CD4-positive, alpha-beta T cell treated with Interleukin-15 for 1 hour (primary cell): ENCODE measurements around the gene TNFAIP3.
"Not testable (repeated sequence)": the region's sequence is repeated elsewhere in the genome, so short reads cannot be mapped to it uniquely, and the experiment has no call there.

ENCODE experiments used
- DNase-seq: peaks from one replicate; pipeline ENCODE4 v3.0.0-alpha.2; 2020

Gene TNFAIP3

DNA sequence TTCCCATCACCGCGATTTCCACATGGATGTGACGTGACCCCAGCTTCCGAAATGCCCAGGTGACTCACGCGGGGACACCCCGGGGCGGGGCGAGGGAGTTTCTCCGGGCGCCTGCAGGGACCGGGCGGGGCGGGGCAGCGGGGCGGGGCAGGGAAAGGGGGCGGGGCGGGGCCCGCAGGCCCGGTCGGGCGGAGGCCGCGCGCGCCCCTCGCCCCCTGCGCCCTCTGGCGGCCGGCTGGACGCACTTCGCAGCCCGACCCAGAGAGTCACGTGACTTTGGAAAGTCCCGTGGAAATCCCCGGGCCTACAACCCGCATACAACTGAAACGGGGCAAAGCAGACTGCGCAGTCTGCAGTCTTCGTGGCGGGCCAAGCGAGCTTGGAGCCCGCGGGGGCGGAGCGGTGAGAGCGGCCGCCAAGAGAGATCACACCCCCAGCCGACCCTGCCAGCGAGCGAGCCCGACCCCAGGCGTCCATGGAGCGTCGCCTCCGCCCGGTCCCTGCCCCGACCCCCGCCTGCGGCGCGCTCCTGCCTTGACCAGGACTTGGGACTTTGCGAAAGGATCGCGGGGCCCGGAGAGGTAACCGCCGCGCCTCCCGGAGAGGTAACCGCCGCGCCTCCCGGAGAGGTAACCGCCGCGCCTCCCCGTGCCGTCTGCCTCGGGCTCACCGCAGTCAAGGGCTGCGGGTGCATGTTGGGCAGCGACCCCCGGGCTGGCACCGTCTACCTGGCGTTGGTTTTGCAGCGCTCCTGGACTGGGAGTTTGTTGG is at the start of gene TNFAIP3:
Gene TNFAIP3 (plus strand): TSS at position 346 of the 771 bp plus-strand sequence. CDS start 3,969 bp downstream, outside the sequence.
- DNase-seq, result peak; percentile 97

DNA sequence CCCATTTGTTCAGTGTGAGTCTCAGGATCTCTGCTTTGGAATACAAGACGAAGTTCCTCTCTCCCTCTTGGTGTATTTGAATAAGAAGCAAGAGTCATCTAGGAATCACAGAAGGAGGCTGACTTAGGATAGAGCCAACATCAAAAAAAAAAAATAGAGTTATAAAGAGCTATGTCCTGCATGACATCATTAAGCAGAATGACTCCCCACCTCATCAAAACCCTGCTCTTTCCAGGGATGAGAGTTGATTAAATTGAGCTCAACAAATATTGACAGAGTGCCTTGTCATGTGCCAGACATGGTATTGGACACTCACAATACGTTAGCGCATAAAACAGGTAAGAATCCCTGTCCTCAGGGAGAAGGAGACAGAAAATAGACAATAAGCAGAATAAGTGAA is 48.6 kb upstream of the TNFAIP3 start:
- no peak for DNase-seq

DNA sequence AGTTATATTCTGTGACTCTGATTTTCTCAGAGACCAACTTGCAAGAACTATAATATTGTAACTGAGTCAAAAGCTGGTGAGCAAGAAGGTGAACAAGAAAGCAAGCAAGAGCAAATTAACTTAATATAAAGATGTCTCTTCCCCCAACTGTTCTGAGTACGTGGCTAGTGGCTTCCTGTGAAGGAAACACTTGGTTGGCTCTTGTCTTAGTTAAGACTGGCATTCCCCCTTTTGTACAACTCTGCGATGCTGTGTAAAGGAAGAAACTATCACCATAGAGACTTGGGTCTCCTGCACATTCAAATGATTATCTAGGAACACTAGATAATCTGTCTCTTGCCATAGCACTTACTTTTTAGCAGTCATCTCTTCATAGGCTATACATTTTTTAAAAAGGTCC is 47.3 kb upstream of the TNFAIP3 start:
- peak; percentile 68 for DNase-seq

DNA sequence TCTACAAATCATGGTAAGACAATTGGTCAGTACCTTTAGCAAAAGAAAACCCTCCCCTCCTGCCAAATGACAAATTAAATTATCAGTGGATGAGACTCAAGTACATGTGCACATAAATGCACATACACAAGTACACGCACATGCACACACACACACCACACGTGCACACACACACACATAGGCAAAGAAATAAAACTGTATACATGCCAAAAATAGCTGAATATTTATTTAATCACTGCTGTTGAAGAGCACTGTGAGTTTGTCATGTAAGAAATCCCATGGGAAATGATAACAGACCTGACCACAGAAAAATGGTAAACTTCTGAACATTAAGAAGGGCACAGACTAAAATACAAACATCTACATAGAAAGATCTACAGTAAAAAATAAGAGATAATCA is 46.6 kb upstream of the TNFAIP3 start:
- DNase-seq, result no peak

DNA sequence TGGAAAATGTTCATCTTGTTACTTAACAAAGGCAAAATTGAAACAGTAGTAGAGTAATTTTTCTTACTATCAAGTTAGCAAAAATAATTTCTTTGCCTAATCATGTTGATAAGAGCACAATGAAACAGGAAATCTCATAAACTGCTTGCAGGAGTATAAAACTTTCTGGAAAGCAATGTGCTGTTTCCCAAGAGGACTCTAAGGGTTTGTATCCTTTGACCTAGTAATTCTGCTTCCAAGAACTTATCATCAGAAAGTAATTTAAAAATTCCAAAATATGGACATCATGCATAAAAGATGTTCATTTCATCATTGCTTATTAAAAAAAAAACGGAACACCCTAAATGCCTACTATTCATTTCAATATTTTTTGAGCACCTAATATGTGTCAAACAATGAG is 46.1 kb upstream of the TNFAIP3 start:
- no peak for DNase-seq

DNA sequence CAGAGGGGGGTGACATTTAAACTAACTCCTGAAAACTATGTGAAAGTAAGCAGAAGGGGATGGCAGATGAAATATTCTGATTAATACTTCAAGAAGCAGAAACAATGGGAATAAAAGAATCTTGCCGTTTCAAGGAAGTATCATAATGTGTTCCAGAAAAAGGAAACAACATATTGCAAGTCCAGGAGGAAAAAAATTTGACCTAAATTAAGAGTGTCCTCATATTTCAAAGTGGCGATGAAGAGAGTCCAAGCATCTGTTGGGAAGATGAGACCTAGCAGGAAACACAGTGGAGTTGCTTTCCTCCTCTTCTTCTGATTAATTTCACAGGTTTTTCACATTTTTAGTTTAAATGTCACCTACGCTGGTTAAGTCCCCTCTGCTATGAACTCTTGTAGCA is 45.6 kb upstream of the TNFAIP3 start:
- no peak for DNase-seq

DNA sequence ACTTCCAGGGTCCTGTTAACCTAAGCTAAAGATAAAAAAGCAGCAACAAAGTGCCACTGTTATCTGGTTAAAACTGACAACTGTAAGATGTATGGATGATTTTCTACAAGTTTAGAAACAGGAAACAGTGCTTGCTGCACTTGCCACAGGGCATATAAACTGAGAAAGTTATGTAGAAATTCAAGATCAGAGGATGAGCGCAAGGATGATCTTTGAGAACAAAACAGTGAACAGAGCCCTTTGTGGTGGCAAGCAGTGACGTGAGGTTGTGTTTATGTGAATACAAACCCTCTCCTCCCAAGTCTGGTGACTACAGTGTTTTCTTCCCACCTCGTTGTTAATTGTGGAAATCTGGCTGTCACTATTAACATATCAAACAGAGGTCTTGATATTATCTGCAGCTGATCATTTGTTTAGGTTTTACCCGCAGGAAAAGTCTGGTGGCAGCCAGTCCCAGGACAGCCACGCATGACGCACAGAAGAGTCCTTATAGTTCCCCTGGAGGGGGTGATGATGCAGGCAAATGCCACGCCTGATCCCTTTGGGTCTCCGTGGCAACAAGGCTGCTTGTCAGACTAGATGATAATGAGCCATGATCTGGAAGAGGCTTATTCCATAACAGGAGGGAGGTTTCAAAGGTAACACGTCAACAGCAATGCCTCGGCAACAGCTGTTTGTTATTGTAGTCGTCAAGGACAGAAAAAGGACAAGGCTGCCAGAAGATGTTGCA is 43.1 kb upstream of the TNFAIP3 start:
- DNase-seq, result peak; percentile 97

DNA sequence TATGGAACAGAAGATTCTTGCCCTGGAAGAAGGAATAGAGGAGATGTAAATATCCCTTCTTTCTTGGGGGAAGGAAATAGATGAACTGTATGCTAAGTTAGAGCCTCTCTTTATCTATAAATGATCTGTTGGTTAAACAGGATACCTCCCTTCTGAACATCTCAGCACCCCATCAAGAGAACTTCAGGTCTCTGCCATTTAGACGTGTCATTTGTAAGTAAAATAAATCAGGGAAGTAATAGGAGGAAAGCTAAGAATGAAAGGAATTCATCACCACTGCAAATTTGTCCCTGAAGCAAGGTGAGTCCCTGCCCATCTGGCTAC is 42.5 kb upstream of the TNFAIP3 start:
- DNase-seq, result no peak

DNA sequence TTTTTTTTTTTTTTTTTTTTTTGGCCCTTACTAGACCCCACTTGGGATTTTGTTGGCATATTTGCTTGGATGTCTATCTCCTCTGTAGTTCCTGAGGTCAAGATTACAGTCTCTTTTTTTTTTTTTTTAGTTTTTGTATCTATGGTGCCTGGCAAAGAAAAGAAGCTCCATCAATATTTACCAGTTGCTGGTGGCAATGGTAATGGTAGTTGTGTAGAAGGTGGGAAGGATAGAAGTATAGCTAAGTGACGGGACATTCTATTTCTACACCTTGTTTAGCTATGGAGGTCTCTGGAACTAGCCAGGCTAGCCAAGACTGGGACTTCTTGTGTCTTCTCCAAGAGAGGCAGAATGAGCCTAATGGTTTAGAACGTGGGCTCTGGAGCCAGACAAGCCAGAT is 42.2 kb upstream of the TNFAIP3 start:
- DNase-seq, result no peak

DNA sequence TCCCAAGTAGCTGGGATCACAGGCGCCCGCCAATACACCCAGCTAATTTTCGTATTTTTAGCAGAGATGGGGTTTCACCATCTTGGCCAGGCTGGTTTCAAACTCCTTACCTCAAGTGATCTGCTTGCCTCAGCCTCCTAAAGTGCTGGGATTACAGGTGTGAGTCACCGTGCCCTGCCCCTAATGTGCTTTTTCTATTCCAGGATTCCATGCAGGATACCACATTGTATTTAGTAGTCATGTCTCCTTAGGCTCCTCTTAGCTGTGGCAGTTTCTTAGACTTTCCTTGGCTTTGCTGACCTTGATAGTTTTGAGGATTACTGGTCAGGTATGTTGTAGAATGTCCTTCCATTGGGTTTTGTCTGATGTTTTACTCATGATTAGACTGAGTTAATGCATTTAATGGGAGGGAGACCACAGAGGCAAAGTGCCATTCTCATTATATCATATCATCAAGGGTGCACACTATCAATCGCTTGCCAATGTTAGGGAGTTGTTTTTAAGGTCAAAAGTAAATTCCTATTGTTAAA is 39.6 kb upstream of the TNFAIP3 start:
- DNase-seq, result no peak

DNA sequence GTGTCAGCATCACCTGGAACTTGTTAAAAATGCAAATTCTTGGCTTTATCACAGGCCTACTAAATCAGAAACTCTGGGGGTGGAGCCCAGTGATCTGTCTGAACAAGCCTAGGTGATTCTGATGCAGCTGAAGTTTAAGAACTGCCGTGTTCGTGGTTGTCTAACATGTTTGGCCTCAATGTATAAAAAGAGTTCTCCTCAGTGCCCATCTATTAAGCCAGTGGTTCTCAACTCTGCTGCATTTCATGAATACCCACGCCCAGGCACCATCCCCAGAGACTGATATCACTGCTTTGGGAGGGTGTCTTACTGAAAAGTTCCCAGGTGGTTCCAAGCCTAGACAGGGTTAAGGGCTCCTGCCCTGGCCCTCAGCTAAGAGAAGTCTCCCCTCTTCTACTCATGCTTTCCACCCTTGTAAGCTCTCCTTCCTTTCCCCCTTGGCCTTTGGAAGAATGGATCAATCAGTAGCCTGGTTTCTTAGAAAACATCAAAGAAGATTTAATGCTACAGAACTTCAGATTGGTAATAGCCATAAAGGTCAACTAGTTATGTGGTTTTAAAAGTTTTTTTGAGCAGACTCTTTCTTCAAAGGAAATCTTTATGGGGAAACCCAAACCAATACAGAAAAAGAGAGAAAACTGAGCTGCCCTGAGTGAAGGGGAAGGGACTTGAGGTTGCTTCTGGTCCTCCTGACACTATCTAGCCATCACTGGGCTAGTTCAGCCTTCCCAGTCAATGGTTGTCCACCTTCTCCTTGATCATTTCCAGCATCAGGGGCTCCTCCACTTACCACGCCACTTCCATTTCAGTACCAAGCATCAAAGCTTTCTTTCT is 38.9 kb upstream of the TNFAIP3 start:
- DNase-seq, result no peak

DNA sequence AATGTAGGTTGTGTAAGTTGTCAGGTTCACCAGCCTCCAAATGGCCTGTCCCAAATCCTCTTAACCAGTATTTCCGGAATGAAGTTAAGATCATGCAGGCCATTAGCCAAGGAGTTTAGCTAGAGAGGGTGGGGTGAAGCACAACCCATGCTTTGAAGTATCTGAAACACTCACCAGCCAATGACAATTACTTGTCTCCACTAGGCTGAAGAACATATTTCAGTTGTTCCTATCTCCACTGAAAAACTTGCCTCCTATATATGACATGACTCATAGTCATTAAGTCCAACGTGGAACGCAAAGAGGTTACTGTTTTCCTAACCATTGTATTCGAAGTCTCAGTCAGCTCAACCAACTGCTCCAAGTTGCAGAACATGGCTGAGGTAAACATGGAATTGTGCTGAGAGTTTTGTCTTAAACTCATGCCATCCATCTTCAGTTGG is 37.4 kb upstream of the TNFAIP3 start:
- no peak for DNase-seq

DNA sequence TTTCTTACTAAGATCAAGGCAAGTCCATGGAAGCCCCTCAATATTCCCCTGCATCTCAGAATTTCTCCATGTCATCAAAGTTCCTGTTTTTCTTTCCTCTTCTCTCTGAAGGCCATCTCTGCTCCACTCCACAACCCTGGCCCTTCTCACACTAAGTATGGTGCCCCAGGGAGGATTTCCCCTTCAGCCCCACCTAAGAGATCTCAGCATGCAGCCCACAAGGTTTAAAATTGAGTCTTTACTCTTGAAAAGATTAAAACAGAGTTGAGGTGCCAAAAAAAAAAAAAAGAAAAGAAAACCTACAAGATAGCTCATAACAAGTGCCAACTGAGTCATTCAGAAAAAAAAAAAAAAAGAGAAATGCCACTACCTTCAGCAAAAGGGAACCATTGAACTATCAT is 36.5 kb upstream of the TNFAIP3 start:
- no peak for DNase-seq

DNA sequence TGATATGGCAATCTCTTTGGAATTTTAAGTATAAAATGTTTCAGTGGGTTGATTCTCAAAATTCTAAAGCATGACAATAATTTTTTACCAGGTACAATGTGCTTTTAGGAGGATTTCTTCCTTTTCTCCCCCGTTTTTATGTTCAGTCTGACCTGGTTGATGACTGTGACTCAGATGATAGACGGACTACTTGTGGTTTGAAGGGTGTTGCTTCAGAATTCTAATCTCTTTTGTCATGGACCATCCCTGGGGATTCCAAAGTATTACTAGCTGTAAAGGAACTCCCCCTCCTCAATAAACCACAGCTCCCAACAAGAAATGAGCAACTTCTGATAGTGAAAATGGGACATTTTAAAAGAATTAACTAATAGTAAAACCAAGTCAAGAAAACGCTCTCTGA is 34.9 kb upstream of the TNFAIP3 start:
- no peak for DNase-seq

DNA sequence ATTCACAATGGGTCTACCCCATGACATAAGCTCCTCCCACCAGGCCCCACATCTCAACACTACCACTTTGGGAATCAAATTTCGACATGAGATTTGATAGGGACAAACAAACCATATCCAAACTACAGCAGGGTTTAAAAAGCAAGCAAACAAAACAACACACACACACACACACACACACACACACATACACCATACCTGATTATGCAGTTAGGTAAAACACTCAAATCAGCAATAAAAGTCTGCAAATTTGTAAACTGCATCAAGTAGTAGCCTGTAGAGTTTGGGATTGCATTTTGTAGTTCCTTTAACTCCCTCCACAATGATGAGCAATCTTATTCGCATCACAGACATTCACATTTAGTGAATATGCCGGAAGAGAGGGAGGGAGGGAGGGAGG is 32.6 kb upstream of the TNFAIP3 start:
- DNase-seq, result no peak

DNA sequence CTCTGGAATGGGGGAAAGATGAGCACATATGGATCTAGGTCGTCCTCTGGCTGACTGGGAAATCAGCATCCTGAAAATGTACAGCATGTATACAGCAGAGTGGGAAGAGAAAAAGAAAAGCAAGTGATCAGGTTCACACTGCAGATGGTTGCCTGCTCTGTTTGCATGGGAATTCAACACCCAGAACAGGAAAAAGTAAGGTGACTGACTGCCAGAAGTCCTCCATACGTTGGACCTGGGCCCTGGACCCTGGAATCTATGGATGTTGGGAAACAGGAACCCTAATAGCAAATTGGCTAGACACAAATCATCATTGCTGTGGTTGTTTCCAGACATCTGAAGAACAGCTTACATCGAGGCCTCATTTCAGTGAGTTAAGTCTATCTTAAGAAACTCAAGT is 30.3 kb upstream of the TNFAIP3 start:
- no peak for DNase-seq

DNA sequence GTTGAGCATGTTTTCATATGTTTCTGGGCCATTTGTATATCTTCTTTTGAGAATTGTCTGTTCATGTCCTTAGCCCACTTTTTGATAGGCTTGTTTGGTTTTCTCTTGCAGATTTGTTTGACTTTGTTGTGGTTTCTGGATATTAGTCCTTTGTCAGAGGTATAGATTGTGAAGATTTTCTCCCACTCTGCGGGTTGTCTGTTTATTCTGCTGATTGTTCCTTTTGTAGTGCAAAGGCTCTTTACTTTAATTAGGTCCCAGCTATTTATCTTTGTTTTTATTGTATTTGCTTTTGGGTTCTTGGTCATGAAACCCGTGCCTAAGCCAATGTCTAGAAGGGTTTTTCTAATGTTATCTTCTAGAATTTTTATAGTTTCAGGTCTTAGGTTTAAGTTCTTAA is 29.0 kb upstream of the TNFAIP3 start:
- not testable (repeated sequence) for DNase-seq

DNA sequence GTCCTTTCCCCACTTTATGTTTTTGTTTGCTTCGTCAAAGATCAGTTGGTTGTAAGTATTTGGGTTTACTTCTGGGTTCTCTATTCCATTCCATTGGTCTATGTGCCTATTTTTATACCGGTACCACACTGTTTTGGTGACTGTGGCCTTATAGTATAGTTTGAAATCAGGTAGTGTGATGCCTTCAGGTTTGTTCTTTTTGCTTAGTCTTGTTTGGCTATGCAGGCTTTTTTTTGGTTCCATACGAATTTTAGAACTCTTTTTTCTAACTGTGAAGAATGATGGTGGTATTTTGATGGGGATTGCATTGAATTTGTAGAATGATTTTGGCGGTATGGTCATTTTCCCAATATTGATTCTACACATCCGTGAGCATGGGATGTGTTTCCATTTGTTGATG is 28.5 kb upstream of the TNFAIP3 start:
- DNase-seq, result not testable (repeated sequence)

DNA sequence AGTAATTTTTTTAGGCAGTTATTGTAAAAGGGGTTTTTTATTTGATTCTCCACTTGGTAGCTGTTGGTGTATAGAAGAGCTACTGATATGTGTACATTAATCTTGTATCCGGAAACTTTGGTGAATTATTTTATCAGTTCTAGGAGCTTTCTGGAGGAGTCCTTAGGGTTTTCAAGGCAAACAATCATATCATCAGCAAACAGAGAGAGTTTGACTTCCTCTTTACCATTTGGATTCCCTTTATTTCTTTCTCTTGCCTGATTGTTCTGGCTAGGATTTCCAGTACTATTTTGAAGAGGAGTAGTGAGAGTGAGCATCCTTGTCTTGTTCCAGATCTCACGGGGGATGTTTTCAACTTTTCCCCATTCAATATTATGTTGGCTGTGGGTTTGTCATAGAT is 28.0 kb upstream of the TNFAIP3 start:
- DNase-seq, result no peak

DNA sequence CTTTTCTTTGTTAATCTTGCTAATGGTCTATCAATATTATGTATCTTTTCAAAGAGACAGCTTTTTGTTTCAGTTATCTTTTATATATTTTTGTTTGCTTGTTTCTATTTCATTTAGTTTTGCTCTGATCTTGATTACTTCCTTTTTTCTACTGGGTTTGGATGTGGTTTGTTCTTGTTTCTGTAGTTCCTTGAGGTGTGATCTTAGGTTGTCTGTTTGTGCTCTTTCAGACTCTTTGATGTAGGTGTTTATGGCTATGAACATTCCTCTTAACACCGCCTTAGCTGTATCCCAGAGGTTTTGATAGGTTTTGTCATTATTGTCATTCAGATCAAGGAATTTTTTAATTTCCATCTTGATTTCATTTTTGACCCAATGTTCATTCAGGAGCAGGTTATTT is 26.8 kb upstream of the TNFAIP3 start:
- DNase-seq, result no peak

DNA sequence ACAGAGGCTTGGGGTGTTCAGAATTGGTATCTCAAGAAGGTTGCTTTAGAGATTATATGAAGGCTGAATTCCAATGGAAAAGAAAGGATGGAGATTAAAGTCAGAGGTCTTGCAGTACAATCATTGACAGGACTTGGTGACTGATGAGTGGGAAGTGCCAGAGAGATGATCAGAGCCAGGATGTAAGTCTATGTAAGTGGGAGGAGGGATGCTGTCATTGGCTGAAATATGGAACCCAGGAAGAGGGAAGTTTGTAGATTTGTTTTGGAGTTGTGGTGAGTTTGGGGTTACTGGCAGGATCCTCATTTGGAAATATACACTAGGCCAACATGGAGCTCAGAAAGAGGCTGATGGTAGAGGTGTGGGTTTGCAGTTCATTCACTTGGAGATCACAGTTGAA is 23.8 kb upstream of the TNFAIP3 start:
- no peak for DNase-seq

DNA sequence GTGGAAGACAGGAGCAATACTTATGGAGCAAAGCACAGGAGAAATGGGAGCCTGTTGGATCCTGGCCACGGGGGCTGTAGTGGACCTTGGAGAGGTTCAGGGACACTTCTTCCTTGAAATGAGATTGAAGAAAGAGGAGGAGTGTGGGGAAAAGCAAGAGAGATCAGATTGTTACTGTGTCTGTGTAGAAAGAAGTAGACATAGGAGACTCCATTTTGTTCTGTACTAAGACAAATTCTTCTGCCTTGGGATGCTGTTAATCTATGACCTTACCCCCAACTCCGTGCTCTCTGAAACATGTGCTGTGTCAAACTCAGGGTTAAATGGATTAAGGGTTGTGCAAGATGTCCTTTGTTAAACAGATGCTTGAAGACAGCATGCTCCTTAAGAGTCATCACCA is 22.7 kb upstream of the TNFAIP3 start:
- DNase-seq, result not testable (repeated sequence)

DNA sequence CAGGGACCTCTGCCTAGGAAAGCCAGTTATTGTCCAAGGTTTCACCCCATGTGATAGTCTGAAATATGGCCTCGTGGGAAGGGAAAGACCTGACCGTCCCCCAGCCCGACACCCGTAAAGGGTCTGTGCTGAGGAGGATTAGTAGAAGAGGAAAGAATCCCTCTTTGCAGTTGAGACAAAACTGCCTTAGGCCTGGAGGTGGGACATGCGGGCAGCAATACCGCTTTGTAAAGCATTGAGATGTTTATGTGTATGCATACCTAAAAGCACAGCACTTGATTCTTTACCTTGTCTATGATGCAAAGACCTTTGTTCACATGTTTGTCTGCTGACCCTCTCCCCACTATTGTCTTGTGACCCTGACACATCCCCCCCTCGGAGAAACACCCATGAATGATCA is 22.3 kb upstream of the TNFAIP3 start:
- not testable (repeated sequence) for DNase-seq
